NCI-H1105 treated with DMSO at 0.1 percent for 48 hours (cell line): ENCODE data around the gene MYH8.

ENCODE experiments used
- DNase-seq: peaks from one replicate; lab custom pipeline; 2025; lab: John Stamatoyannopoulos, UW

MYH8 gene

GRCh38 chr17:10421900-10422542, at the start of gene MYH8:
TSS of gene MYH8 (minus strand) at chr17:10421950. CDS start at chr17:10420227, 1,723 bp downstream.
- no peak for DNase-seq

GRCh38 chr17:10469459-10469858, 47.7 kb upstream of the MYH8 start, which contains the start of gene MYH4:
TSS of gene MYH4 (minus strand) at chr17:10469559. CDS start at chr17:10466745, 2,814 bp downstream.
- DNase-seq: no peak

- no peak for DNase-seq
Measured at GRCh38 chr17:10463402-10463801, 41.7 kb upstream of the MYH8 start.

- no peak for DNase-seq
Measured at GRCh38 chr17:10460062-10460461, 38.3 kb upstream of the MYH8 start.

- DNase-seq: no peak
Measured at GRCh38 chr17:10458701-10459100, 37.0 kb upstream of the MYH8 start.

GRCh38 chr17:10457952-10458351, 36.2 kb upstream of the MYH8 start:
- DNase-seq: no peak

GRCh38 chr17:10447026-10447931, 25.5 kb upstream of the MYH8 start:
- DNase-seq: no peak

GRCh38 chr17:10439816-10440215, 18.1 kb upstream of the MYH8 start:
- no peak for DNase-seq

GRCh38 chr17:10435096-10435495, 13.3 kb upstream of the MYH8 start:
- DNase-seq: no peak

- DNase-seq: no peak
Measured at GRCh38 chr17:10429421-10430045, 7.8 kb upstream of the MYH8 start.

GRCh38 chr17:10428781-10429180, 7.0 kb upstream of the MYH8 start:
- DNase-seq: no peak

GRCh38 chr17:10421211-10421610, 539 bp downstream of the MYH8 start:
- no peak for DNase-seq

- DNase-seq: no peak
Measured at GRCh38 chr17:10420811-10421210, 939 bp downstream of the MYH8 start.

GRCh38 chr17:10417431-10417830, 4.3 kb downstream of the MYH8 start:
- no peak for DNase-seq

- no peak for DNase-seq
Measured at GRCh38 chr17:10415161-10415560, 6.6 kb downstream of the MYH8 start.

GRCh38 chr17:10403589-10403988, 18.2 kb downstream of the MYH8 start:
- DNase-seq: no peak

GRCh38 chr17:10398352-10398751, 23.4 kb downstream of the MYH8 start:
- no peak for DNase-seq

- no peak for DNase-seq
Measured at GRCh38 chr17:10396524-10397163, 25.1 kb downstream of the MYH8 start.

GRCh38 chr17:10394201-10394887, 27.4 kb downstream of the MYH8 start:
- no peak for DNase-seq

GRCh38 chr17:10392880-10393279, 28.9 kb downstream of the MYH8 start:
- no peak for DNase-seq

- DNase-seq: no peak
Measured at GRCh38 chr17:10385871-10386270, 35.9 kb downstream of the MYH8 start.

- no peak for DNase-seq
Measured at GRCh38 chr17:10384175-10384574, 37.6 kb downstream of the MYH8 start.
